Upper lobe of left lung (tissue), 6 donors: Measurements from ENCODE around the gene OR6K6. TPM values are rescaled to one million over a fixed set of nuclear protein-coding genes. Genes with fewer than 3 reads are reported as not detected.

Experiments used
- ATAC-seq, 2 donors: fragments of 200-7000 bp; cut with Tn5 transposase; one replicate each; pipeline ENCODE4 v1.9.1; 2022; ENCODE audit warnings: mild to moderate bottlenecking in 2 of 2, moderate library complexity in 2 of 2; ENCODE audit not compliant: low FRiP score in 2 of 2
- DNase-seq, 2 donors: peaks; one replicate each; pipeline ENCODE4 v3.0.0-alpha.2; 2019 to 2020
- H3K27ac ChIP-seq, 4 donors: fragments of 200-600 bp; sonication (generic); one replicate each; pipeline ENCODE4 v1.5.1; 2016 to 2019
- H3K27me3 ChIP-seq, 4 donors: fragments of 200-600 bp; sonication (generic); one replicate each; pipeline ENCODE4 v1.5.1; 2017 to 2019
- H3K36me3 ChIP-seq, 4 donors: fragments of 200-600 bp; sonication (generic); one replicate each; pipeline ENCODE4 v1.5.1; 2016 to 2019
- H3K4me1 ChIP-seq, 4 donors: fragments of 200-600 bp; sonication (generic); one replicate each; pipeline ENCODE4 v1.5.1; 2018 to 2019
- H3K4me3 ChIP-seq, 4 donors: fragments of 200-600 bp; sonication (generic); one replicate each; pipeline ENCODE4 v1.5.1; 2017 to 2019; ENCODE audit warnings: mild to moderate bottlenecking in 2 of 4, moderate library complexity in 1 of 4
- H3K9me3 ChIP-seq, 4 donors: fragments of 200-600 bp; sonication (generic); one replicate each; pipeline ENCODE4 v1.5.1; 2018 to 2019
- EP300 ChIP-seq, 4 donors: sonication (generic); formaldehyde crosslinking; IDR thresholded peaks; one replicate each; pipeline ENCODE4 v1.5.1; 2017; ENCODE audit warnings: antibody characterized with exemption in 4 of 4, control low read depth in 2 of 4
- POLR2A ChIP-seq, 4 donors: fragments of 450-650 bp; IDR thresholded peaks; one replicate each; pipeline ENCODE4 v1.5.1; 2016 to 2017; ENCODE audit warnings: antibody characterized with exemption in 4 of 4, mild to moderate bottlenecking in 2 of 4
- POLR2AphosphoS5 ChIP-seq, 2 donors: sonication (generic); formaldehyde crosslinking; IDR thresholded peaks; one replicate each; pipeline ENCODE4 v1.5.1; 2017; ENCODE audit warnings: antibody characterized with exemption in 2 of 2
- WGBS, 2 donors: methylation state at CpG; one replicate each; pipeline ENCODE4 v1.1.5; 2017 to 2018; 5-methylcytosine and 5-hydroxymethylcytosine counted together
- total RNA-seq, 6 donors: library from RNA; depleted of rRNA in 4 of 6; stranded (reverse); fragments of >200 nt in 4 of 6; gene quantifications; one replicate each; pipeline versions ENCODE4 v1.1.0 to v1.2.1, GENCODE V29; 2016 to 2021
- TF ChIP-seq, protein P1 (sequence below), 6 experiments: fragments of 450-650 bp in 4 of 6; fragments of 200-600 bp in 2 of 6; sonication (generic) in 2 of 6; IDR thresholded peaks; one replicate each; pipeline ENCODE4 v1.5.1; 2016 to 2019; ENCODE audit warnings: antibody characterized with exemption in 6 of 6
- donor health status: DM: no; HTN: no; CAD: no; lungs with moderate emphysema.
- donor health status: DM: no; HTN: yes; CAD: no; lungs with severe emphysema.

OR6K6 gene
- total RNA-seq, 6 donors from 2014 or later, result not detected

DNA sequence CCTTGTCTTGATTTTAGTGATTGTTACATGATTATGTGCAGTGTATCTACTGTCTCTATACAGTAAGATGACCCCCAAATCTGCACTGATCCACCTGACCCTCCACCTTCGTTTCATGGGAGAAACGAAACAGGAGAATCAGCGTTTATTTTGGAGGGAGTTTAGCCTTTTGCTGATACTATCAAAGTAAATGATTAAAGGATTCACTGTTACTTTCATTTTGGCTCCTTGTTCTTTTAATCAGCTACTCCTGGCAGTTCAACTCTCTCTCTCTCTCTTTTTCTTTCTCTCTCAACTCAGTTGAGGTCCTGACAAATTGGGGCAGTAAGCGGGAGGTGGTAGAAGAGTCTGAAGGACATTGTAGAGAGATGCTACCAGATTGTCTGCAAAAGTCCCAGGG is 24.1 kb upstream of the OR6K6 start:
- ATAC-seq, result no peak
- 66 to 78% methylated on average over 4 of the region's 4 CpGs for WGBS, 2 donors

DNA sequence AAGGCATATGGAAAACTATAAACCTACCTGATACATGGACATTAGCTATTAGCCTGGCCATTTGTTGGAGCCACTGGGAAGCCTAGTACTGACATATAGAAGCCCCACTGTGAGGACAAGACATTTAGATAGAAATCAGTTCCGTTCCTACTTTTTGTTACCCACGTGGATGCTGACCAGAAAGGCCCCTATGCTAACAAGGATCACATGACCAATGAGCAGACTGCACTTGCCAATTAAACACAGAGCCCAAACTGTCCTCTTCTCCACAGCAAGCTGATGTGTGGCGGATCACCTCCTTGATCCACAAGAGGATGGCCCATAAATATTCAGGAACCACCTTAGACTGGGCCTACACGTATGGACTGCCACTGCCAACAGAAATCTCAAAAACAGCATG is 22.8 kb upstream of the OR6K6 start:
- H3K4me1 ChIP-seq, result no peaks in the 10 kb centered on the region
- no peak overlapping the region for H3K4me3 ChIP-seq
- no peak for ATAC-seq
- H3K27ac ChIP-seq, result no peak overlapping the region
- TF ChIP-seq, protein P1, sequence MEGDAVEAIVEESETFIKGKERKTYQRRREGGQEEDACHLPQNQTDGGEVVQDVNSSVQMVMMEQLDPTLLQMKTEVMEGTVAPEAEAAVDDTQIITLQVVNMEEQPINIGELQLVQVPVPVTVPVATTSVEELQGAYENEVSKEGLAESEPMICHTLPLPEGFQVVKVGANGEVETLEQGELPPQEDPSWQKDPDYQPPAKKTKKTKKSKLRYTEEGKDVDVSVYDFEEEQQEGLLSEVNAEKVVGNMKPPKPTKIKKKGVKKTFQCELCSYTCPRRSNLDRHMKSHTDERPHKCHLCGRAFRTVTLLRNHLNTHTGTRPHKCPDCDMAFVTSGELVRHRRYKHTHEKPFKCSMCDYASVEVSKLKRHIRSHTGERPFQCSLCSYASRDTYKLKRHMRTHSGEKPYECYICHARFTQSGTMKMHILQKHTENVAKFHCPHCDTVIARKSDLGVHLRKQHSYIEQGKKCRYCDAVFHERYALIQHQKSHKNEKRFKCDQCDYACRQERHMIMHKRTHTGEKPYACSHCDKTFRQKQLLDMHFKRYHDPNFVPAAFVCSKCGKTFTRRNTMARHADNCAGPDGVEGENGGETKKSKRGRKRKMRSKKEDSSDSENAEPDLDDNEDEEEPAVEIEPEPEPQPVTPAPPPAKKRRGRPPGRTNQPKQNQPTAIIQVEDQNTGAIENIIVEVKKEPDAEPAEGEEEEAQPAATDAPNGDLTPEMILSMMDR (IDR thresholded peaks at IDR 0.05), result no peak
- no peak for TF ChIP-seq POLR2AphosphoS5 (IDR thresholded peaks at IDR 0.05)
- TF ChIP-seq POLR2A (IDR thresholded peaks at IDR 0.05), result no peak
- TF ChIP-seq EP300 (IDR thresholded peaks at IDR 0.05), result no peak
- H3K27me3 ChIP-seq, result no peaks in the 10 kb centered on the region
- 86 to 88% methylated on average over 4 of the region's 4 CpGs for WGBS, 2 donors
- H3K36me3 ChIP-seq, result no peaks in the 10 kb centered on the region
- no peaks in the 10 kb centered on the region for H3K9me3 ChIP-seq
- DNase-seq, result no peak

More for the DNA sequence above, 24.1 kb upstream of the OR6K6 start:
- TF ChIP-seq POLR2AphosphoS5 (IDR thresholded peaks at IDR 0.05) (no peak), POLR2A (IDR thresholded peaks at IDR 0.05) (no peak), EP300 (IDR thresholded peaks at IDR 0.05) (no peak)
- TF ChIP-seq, protein P1 (IDR thresholded peaks at IDR 0.05), result no peak
- no peaks in the 10 kb centered on the region for H3K27me3 ChIP-seq
- no peak overlapping the region for H3K27ac ChIP-seq
- no peaks in the 10 kb centered on the region for H3K36me3 ChIP-seq
- H3K4me1 ChIP-seq, result no peaks in the 10 kb centered on the region
- DNase-seq, result no peak
- no peaks in the 10 kb centered on the region for H3K9me3 ChIP-seq
- no peak overlapping the region for H3K4me3 ChIP-seq

DNA sequence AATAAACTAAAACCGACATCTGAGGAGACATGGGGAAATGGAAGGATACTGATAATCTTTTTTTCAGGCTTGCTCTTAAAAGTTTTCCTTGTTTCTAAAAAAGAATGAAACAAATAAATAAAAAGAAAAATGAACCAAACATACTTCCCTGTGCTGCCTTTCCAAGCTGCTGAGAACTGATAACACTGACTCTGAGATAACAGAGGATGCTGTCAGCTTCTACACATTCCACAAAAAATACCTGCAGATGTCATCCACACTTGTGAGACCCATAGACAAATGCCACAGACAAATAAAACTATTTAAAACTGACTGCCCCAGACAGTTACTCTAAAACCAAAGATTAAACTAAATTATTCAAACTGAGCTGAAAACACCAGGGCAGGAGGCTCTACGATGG is 22.0 kb upstream of the OR6K6 start:
- H3K36me3 ChIP-seq, result no peaks in the 10 kb centered on the region
- TF ChIP-seq POLR2A (IDR thresholded peaks at IDR 0.05) (no peak), EP300 (IDR thresholded peaks at IDR 0.05) (no peak), POLR2AphosphoS5 (IDR thresholded peaks at IDR 0.05) (no peak)
- TF ChIP-seq, protein P1 (IDR thresholded peaks at IDR 0.05), result no peak
- H3K9me3 ChIP-seq, result no peaks in the 10 kb centered on the region

DNA sequence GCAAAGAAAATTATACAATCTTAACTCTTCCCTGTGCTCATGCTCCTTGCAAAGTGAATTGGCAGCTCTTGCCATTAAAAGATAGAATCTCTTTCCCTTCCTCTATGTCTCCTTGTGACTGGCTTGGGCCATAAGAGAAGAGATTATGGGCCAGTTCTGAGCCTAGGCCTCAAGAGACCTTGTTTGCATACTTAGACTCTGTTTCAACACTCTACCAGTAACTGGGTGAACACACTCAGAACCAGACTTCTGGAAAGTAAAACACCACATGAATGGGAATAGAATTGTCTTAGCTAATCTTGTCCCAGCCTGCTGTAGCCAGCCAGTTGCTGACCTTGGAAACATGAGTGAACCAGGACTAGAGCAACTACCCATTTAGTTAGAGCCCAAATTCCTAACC is 18.7 kb upstream of the OR6K6 start:
- H3K4me3 ChIP-seq, result no peak overlapping the region
- TF ChIP-seq POLR2AphosphoS5 (IDR thresholded peaks at IDR 0.05) (no peak), POLR2A (IDR thresholded peaks at IDR 0.05) (no peak), EP300 (IDR thresholded peaks at IDR 0.05) (no peak)
- TF ChIP-seq, protein P1 (IDR thresholded peaks at IDR 0.05), result no peak
- H3K27me3 ChIP-seq, result no peaks in the 10 kb centered on the region
- ATAC-seq (no peak), DNase-seq (no peak)
- no peaks in the 10 kb centered on the region for H3K4me1 ChIP-seq
- H3K9me3 ChIP-seq, result no peaks in the 10 kb centered on the region
- H3K36me3 ChIP-seq, result no peaks in the 10 kb centered on the region
- H3K27ac ChIP-seq, result no peak overlapping the region

More for the DNA sequence above, 22.0 kb upstream of the OR6K6 start:
- no peak for ATAC-seq
- no peak overlapping the region for H3K27ac ChIP-seq
- H3K4me3 ChIP-seq, result no peak overlapping the region
- H3K27me3 ChIP-seq, result no peaks in the 10 kb centered on the region
- no peaks in the 10 kb centered on the region for H3K4me1 ChIP-seq
- WGBS, 2 donors, result 51 to 52% methylated on average over 2 of the region's 2 CpGs
- no peak for DNase-seq

DNA sequence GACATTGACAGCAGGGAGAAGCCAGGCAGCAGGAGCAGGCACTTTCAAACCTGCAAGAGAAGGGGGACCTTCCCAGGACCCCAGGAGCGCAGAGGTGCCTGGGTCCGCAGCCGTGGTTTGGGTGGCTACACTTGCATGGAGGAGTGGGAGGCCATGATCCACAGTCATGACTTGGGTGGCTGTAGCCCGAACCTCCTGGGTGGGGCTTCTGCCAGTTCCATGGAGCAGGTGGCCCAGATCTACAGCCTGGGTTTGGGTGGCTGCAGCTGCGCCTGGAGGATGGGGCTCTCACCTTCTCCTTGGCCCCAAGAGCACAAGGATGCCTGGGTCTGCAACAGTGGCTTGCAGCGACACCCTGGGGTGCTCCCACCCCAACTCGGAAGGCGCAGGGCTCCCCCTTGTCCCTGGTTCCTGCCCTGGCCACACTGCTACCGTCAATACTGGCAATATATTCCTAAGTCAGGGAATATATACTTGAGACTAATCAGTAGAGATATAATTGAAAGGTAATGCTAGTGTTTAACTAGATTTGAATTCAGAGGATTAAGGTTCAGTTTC is 2.3 kb upstream of the OR6K6 start:
- ATAC-seq, result peak in 1 of 2 donors; percentile 37
- Histone ChIP-seq H3K9me3 (no peaks in the 10 kb centered on the region), H3K4me3 (no peak overlapping the region), H3K4me1 (no peaks in the 10 kb centered on the region), H3K27me3 (no peaks in the 10 kb centered on the region), H3K36me3 (no peaks in the 10 kb centered on the region), H3K27ac (no peak overlapping the region)
- 86 to 91% methylated on average over 8 to 9 of the region's 9 CpGs for WGBS, 2 donors
- TF ChIP-seq EP300 (IDR thresholded peaks at IDR 0.05) (no peak), POLR2AphosphoS5 (IDR thresholded peaks at IDR 0.05) (no peak), POLR2A (IDR thresholded peaks at IDR 0.05) (no peak)
- TF ChIP-seq, protein P1 (IDR thresholded peaks at IDR 0.05), result no peak
- DNase-seq, result peak in 1 of 2 donors; percentile 32
